Measurements from ENCODE around the gene RANBP9. TPM values are rescaled to one million over a fixed set of nuclear protein-coding genes. Genes with fewer than 3 reads are reported as not detected.

RANBP9 gene
- total RNA-seq, 1 experiment from 2014 or later, result 38.2 TPM

- BruUV-seq (replicated peaks), result no TSS peak
- H3K4me1 Mint-ChIP-seq (ENCODE audit: low read depth, unreplicated experiment), result peaks cover 16% of the 10 kb centered on the region
- H3K4me3 Mint-ChIP-seq (ENCODE audit: unreplicated experiment), result no peak overlapping the region
- ChIA-PET CTCF (no interaction called here), POLR2A (no interaction called here)
- DNase-seq, result no peak
- peaks cover 17% of the 10 kb centered on the region for H3K9me3 ChIP-seq
- H3K27me3 ChIP-seq (replicated peaks; ENCODE audit: control insufficient read depth, insufficient read depth, low read length), result no peaks in the 10 kb centered on the region
- H3K4me3 ChIP-seq (ENCODE audit: low read depth, low read length), result no peak overlapping the region
- no peaks in the 10 kb centered on the region for H3K27me3 Mint-ChIP-seq (ENCODE audit: insufficient read depth, unreplicated experiment)
- TF ChIP-seq CTCF (IDR thresholded peaks at IDR 0.05; ENCODE audit: insufficient read depth in 1 of 2, low read depth in 1 of 2, low read length in 1 of 2, severe bottlenecking in 1 of 2, unreplicated experiment in 1 of 2), result no peak
- peaks cover 9% of the 10 kb centered on the region for H3K9me3 Mint-ChIP-seq (ENCODE audit: unreplicated experiment)
- H3K36me3 ChIP-seq (ENCODE audit: control insufficient read depth, insufficient read depth, low read length), result no peaks in the 10 kb centered on the region
- peaks cover 34% of the 10 kb centered on the region for H3K36me3 Mint-ChIP-seq (ENCODE audit: insufficient read depth, unreplicated experiment)
- H3K4me1 ChIP-seq, result peaks cover 7% of the 10 kb centered on the region; the same call in 1 of the 2 replicates
- H3K27ac Mint-ChIP-seq (ENCODE audit: unreplicated experiment), result no peak overlapping the region
- intact Hi-C loops (cut with micrococcal nuclease; ENCODE audit: unreplicated experiment), result no loop called here
Observed at GRCh38 chr6:13680448-13680968, 31.1 kb downstream of the RANBP9 start.

DNA sequence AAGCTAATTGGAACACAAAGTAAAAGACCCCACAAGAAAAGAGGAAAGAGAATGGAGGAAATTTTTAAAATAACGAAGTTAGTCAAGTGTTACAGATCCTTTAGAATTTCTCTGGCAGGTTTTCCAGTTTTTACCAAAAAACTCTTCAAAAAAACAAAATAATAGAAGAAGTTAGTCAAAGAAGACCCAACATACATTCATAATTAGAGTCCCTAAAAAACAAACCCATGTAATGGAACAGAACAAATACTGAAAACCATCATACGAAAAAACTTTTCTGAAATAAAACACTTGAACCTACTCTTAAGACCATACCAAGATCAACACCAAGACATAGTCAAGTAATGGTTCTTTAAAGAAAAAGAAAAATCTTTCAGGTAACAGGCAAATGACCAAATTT lies 31.6 kb downstream of the RANBP9 start:
- Mint-ChIP-seq H3K4me1 (ENCODE audit: low read depth, unreplicated experiment) (peaks cover 16% of the 10 kb centered on the region), H3K27me3 (ENCODE audit: insufficient read depth, unreplicated experiment) (no peaks in the 10 kb centered on the region), H3K36me3 (ENCODE audit: insufficient read depth, unreplicated experiment) (peaks cover 34% of the 10 kb centered on the region), H3K27ac (ENCODE audit: unreplicated experiment) (no peak overlapping the region), H3K4me3 (ENCODE audit: unreplicated experiment) (no peak overlapping the region), H3K9me3 (ENCODE audit: unreplicated experiment) (peaks cover 9% of the 10 kb centered on the region)
- no peak for DNase-seq
- ChIA-PET CTCF (no interaction called here), POLR2A (no interaction called here)
- H3K4me1 ChIP-seq, result peaks cover 7% of the 10 kb centered on the region; the same call in 1 of the 2 replicates
- BruUV-seq (replicated peaks), result no TSS peak
- no peak overlapping the region for H3K4me3 ChIP-seq (ENCODE audit: low read depth, low read length)
- no peaks in the 10 kb centered on the region for H3K36me3 ChIP-seq (ENCODE audit: control insufficient read depth, insufficient read depth, low read length)
- no peaks in the 10 kb centered on the region for H3K27me3 ChIP-seq (replicated peaks; ENCODE audit: control insufficient read depth, insufficient read depth, low read length)
- no peak for TF ChIP-seq CTCF (IDR thresholded peaks at IDR 0.05; ENCODE audit: insufficient read depth in 1 of 2, low read depth in 1 of 2, low read length in 1 of 2, severe bottlenecking in 1 of 2, unreplicated experiment in 1 of 2)
- peaks cover 17% of the 10 kb centered on the region for H3K9me3 ChIP-seq
- intact Hi-C loops (cut with micrococcal nuclease; ENCODE audit: unreplicated experiment), result no loop called here

GRCh38 chr6:13678255-13678983 lies 33.2 kb downstream of the RANBP9 start:
- intact Hi-C loops (cut with micrococcal nuclease; ENCODE audit: unreplicated experiment), result no loop called here
- Histone ChIP-seq H3K9me3 (peaks cover 17% of the 10 kb centered on the region), H3K36me3 (ENCODE audit: control insufficient read depth, insufficient read depth, low read length) (no peaks in the 10 kb centered on the region), H3K4me1 (peaks cover 7% of the 10 kb centered on the region; the same call in 1 of the 2 replicates), H3K4me3 (ENCODE audit: low read depth, low read length) (no peak overlapping the region), H3K27me3 (replicated peaks; ENCODE audit: control insufficient read depth, insufficient read depth, low read length) (no peaks in the 10 kb centered on the region)
- H3K27me3 Mint-ChIP-seq (ENCODE audit: insufficient read depth, unreplicated experiment), result no peaks in the 10 kb centered on the region
- no peak for DNase-seq
- ChIA-PET CTCF (no interaction called here), POLR2A (no interaction called here)
- peak overlapping the region; percentile 78 for H3K27ac Mint-ChIP-seq (ENCODE audit: unreplicated experiment)
- H3K36me3 Mint-ChIP-seq (ENCODE audit: insufficient read depth, unreplicated experiment), result peaks cover 34% of the 10 kb centered on the region
- H3K4me3 Mint-ChIP-seq (ENCODE audit: unreplicated experiment), result no peak overlapping the region
- no TSS peak for BruUV-seq (replicated peaks)
- peaks cover 9% of the 10 kb centered on the region for H3K9me3 Mint-ChIP-seq (ENCODE audit: unreplicated experiment)
- peaks cover 8% of the 10 kb centered on the region for H3K4me1 Mint-ChIP-seq (ENCODE audit: low read depth, unreplicated experiment)
- no peak for TF ChIP-seq CTCF (IDR thresholded peaks at IDR 0.05; ENCODE audit: insufficient read depth in 1 of 2, low read depth in 1 of 2, low read length in 1 of 2, severe bottlenecking in 1 of 2, unreplicated experiment in 1 of 2)
